LNCAP (cell line): ENCODE data around the gene CAMK1G.

Source experiments
- CTCF ChIP-seq: fragments of 450-650 bp; IDR thresholded peaks from 2 replicates; pipeline ENCODE4 v1.5.1; 2017; ENCODE audit warnings: mild to moderate bottlenecking

The CAMK1G gene

GRCh38 chr1:209545423-209545822, 38.1 kb upstream of the CAMK1G start:
- no peak for TF ChIP-seq CTCF

- no peak for TF ChIP-seq CTCF
Observed at GRCh38 chr1:209546390-209547085, 37.0 kb upstream of the CAMK1G start.

GRCh38 chr1:209547626-209548025, 35.9 kb upstream of the CAMK1G start:
- TF ChIP-seq CTCF = no peak

GRCh38 chr1:209549443-209550205, 33.9 kb upstream of the CAMK1G start:
- no peak for TF ChIP-seq CTCF

- no peak for TF ChIP-seq CTCF
Observed at GRCh38 chr1:209550519-209550918, 33.0 kb upstream of the CAMK1G start.

GRCh38 chr1:209552406-209553264, 30.9 kb upstream of the CAMK1G start:
- no peak for TF ChIP-seq CTCF

- peak; percentile 21; the same call in 1 of the 2 replicates for TF ChIP-seq CTCF
Observed at GRCh38 chr1:209554761-209555611, 28.5 kb upstream of the CAMK1G start.
